ENCODE measurements around the gene CALHM6.

DNA sequence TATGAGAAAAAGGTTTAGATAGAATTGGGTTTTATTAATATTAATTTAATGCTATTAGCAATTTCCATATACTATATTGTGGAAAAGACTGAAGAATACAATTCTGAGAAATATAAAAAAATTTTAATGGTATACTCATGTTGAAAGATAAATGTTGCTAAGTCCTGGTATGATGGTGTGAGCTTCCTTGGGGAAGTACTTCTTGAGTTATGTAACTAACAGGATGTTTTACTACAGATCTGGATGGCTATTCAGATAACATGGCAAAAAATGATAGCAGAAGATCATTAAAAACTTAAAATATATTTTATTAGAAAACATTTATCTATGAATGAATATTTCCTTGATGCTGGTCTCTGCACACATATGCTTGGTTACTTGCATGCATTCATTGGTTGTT, 23.5 kb upstream of the CALHM6 start:
- TF ChIP-seq EZH2 (IDR thresholded peaks at IDR 0.05; ENCODE audit: insufficient read depth, poor library complexity, severe bottlenecking) (no peak), EZH2phosphoT487 (IDR thresholded peaks at IDR 0.05; ENCODE audit: insufficient read depth, low read depth) (no peak)
